GM19351 (cell line): ENCODE measurements around the gene PRKAR2A.
A peak's percentile ranks its signal among the peaks of the same experiment; 100 is the strongest.
"Not testable (repeated sequence)": the region's sequence is repeated elsewhere in the genome, so short reads cannot be mapped to it uniquely, and the experiment has no call there.

Experiments used
- ATAC-seq: cut with Tn5 transposase; IDR thresholded peaks from one replicate; pipeline ENCODE4 v1.9.1; 2021; ENCODE audit warnings: mild to moderate bottlenecking, moderate library complexity; ENCODE audit not compliant: unreplicated experiment

PRKAR2A gene

GRCh38 chr3:48784426-48785120, 63.1 kb downstream of the PRKAR2A start:
- ATAC-seq = no peak

GRCh38 chr3:48783304-48783703, 64.4 kb downstream of the PRKAR2A start:
- no peak for ATAC-seq

GRCh38 chr3:48782046-48782445, 65.6 kb downstream of the PRKAR2A start:
- ATAC-seq = no peak

- not testable (repeated sequence) for ATAC-seq
Measured at GRCh38 chr3:48778565-48778964, 69.1 kb downstream of the PRKAR2A start.

GRCh38 chr3:48776854-48777253, 70.8 kb downstream of the PRKAR2A start:
- ATAC-seq = no peak

- no peak for ATAC-seq
Measured at GRCh38 chr3:48770192-48770502, 77.5 kb downstream of the PRKAR2A start.

- no peak for ATAC-seq
Measured at GRCh38 chr3:48765376-48765775, 82.3 kb downstream of the PRKAR2A start.

GRCh38 chr3:48762816-48763215, 84.9 kb downstream of the PRKAR2A start:
- no peak for ATAC-seq

GRCh38 chr3:48759991-48760540, 87.6 kb downstream of the PRKAR2A start:
- not testable (repeated sequence) for ATAC-seq

- ATAC-seq = not testable (repeated sequence)
Measured at GRCh38 chr3:48759531-48759930, 88.1 kb downstream of the PRKAR2A start.

GRCh38 chr3:48759071-48759470, 88.6 kb downstream of the PRKAR2A start:
- no peak for ATAC-seq

GRCh38 chr3:48756640-48757039, 91.0 kb downstream of the PRKAR2A start:
- ATAC-seq = no peak

- ATAC-seq = no peak
Measured at GRCh38 chr3:48750856-48751255, 96.8 kb downstream of the PRKAR2A start.

GRCh38 chr3:48748754-48749153, 98.9 kb downstream of the PRKAR2A start:
- ATAC-seq = no peak

GRCh38 chr3:48747706-48748105, 100.0 kb downstream of the PRKAR2A start:
- ATAC-seq = no peak

GRCh38 chr3:48747015-48747615, 100.6 kb downstream of the PRKAR2A start:
- ATAC-seq = no peak

GRCh38 chr3:48743773-48744172, 103.9 kb downstream of the PRKAR2A start:
- no peak for ATAC-seq

GRCh38 chr3:48741226-48741625, 106.4 kb downstream of the PRKAR2A start:
- ATAC-seq = not testable (repeated sequence)

- ATAC-seq = peak; percentile 81
Measured at GRCh38 chr3:48739955-48740823, 107.5 kb downstream of the PRKAR2A start.

GRCh38 chr3:48739617-48739954, 108.1 kb downstream of the PRKAR2A start:
- no peak for ATAC-seq

- ATAC-seq = no peak
Measured at GRCh38 chr3:48738926-48739616, 108.6 kb downstream of the PRKAR2A start.
